GM12801 (cell line): ENCODE data around the gene CDH12.

ENCODE experiments used
- TF ChIP-seq, protein P1 (sequence below): IDR thresholded peaks from one replicate; pipeline ENCODE4 v1.5.1; 2011; ENCODE audit warnings: control low read depth; ENCODE audit not compliant: insufficient read length; ENCODE audit errors: extremely low read depth

CDH12 gene

DNA sequence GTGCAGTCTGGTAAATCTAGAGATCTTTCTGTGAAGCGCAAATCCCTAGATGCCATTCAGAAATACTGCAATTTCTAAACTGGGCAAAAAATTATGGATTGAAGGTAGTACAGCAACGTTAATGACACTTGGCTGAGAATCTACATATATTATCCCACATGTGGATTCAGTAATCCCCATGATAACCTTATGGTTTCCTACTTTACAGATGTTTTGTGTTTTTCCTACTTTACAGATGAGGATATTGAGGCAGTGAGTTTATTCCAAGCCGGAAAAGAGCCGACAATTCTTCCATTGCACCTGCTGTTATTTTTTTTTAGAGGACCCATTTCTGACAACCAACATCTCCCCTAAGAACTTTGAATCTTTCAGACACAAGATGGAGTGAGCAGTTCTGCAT is 796.5 kb downstream of the CDH12 start:
- TF ChIP-seq, protein P1, sequence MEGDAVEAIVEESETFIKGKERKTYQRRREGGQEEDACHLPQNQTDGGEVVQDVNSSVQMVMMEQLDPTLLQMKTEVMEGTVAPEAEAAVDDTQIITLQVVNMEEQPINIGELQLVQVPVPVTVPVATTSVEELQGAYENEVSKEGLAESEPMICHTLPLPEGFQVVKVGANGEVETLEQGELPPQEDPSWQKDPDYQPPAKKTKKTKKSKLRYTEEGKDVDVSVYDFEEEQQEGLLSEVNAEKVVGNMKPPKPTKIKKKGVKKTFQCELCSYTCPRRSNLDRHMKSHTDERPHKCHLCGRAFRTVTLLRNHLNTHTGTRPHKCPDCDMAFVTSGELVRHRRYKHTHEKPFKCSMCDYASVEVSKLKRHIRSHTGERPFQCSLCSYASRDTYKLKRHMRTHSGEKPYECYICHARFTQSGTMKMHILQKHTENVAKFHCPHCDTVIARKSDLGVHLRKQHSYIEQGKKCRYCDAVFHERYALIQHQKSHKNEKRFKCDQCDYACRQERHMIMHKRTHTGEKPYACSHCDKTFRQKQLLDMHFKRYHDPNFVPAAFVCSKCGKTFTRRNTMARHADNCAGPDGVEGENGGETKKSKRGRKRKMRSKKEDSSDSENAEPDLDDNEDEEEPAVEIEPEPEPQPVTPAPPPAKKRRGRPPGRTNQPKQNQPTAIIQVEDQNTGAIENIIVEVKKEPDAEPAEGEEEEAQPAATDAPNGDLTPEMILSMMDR: no peak

DNA sequence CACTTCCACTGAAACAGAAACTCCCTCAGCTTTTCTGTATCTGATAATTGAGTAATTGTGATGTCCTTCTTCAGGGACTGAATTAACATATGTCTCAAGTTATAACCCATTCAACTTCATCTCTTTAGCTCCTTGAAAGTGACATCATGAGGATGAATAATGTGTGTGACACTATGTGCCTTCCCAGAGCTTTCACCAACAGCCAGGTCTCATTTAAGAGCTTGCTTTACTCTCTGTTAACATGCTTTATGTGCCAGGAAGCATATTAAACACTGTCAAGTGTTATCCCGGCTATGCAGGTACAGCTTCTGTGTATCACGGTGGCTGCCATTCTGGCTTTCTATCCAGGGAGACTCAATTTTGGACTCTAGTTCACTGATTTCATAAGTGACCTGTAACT is 799.9 kb downstream of the CDH12 start:
- TF ChIP-seq, protein P1: no peak

DNA sequence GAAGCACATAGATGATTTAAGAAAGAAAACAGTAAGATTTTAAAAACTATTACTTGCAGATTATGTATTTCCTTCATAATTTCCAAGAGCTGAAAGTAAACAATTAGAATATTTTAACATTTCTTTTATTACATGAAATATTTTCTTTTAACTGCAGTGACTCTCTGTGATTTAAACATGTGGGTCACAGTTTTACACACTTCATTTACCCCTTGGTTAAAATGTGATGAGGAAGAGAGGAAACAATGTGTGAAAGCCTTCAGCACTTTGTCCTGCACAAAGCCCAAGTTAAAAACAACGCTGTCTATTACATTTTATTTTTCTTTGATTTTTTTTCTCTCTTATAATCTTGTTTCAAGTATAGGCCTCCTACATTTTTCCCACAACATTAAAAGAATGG is 801.3 kb downstream of the CDH12 start:
- TF ChIP-seq, protein P1: no peak

DNA sequence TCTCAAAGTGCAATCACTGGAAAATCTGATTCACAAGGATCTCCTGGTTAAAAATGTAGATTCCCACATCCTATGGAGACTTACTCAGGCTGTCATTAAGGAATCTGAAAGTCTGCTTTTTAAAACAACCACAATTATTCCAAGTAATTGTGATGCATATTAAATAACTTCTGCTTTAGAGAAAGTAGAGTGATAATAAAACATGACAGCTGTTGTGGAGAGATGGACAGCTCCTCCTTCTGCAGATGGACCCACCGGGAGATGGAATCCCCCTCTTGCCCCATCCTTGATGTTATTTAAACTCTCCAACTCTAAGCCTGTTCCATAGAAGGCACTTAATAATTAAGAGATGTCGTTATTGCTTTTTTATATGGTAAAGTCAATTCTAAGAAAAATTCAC is 802.2 kb downstream of the CDH12 start:
- TF ChIP-seq, protein P1: no peak

DNA sequence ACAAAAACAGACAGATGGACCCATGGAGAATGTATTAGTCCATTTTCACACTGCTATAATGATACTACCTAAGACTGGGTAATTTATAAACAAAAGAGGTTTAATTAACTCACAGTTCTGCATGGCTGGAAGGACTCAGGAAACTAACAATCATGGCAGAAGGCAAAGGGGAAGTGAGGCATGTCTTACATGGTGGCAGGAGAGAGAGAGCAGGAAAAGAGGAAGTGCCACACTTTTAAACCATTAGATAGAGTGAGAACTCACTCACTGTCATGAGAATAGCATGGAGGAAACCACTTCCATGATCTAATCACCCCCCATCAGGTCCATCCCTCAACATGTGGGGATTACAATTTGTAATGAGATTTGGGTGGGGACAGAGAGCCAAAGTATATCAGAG is 808.9 kb downstream of the CDH12 start:
- TF ChIP-seq, protein P1: no peak

DNA sequence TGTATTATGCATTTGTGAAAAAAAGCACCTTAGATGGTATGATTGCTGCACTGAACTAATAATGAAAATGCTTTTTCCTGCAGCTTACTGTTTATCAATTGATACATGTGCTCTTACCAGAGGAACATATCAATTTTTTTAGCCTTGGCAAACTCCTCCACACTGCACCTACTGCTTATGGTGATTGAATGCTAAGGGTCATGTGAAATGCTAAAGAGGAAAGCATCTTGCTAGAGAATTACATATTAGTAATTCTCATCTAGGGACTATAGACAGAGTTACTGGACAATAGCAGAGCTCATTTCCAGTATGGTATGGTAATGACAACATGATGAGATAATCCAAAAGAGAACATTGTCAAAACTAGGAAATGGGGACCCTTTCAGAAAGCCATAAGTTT is 817.1 kb downstream of the CDH12 start:
- TF ChIP-seq, protein P1: no peak

DNA sequence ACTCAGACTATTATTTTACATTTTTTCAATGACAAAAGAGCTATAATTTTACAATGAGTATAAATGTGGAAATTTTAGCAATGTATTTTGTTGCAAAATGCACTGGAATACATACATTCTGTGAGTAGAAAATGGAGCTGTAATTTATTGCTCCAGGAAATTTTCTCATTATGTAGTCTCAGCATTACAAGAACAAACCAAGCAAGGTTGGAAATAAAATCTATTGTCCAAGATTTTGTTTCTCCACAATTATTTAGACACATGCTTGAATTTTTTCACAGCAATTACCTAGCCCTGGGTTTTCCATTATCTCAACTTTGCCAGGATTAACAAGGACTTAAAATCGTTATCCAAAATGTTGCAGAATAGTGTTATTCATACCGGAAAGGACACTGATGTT is 820.1 kb downstream of the CDH12 start:
- TF ChIP-seq, protein P1: no peak

DNA sequence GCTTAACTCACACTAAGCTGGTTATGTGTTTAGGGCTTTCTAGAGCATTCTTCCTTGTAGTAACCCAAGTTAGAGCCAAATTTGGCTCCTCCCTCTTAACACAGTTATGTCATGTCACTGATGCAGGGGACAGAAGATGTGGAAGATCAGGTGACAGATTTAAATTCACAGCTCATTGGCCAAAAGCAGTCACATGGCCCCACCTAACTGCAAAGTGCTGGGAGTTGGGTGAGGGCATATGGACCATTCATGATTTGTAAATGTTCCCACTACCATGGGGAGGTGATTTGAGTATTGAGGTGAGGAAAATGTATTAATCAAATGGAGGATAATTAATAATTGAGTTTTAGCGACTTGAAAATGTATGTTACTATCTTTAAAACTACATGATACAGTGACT is 829.4 kb downstream of the CDH12 start:
- TF ChIP-seq, protein P1: no peak
